ENCODE data around the gene FSD1.

Gene FSD1

DNA sequence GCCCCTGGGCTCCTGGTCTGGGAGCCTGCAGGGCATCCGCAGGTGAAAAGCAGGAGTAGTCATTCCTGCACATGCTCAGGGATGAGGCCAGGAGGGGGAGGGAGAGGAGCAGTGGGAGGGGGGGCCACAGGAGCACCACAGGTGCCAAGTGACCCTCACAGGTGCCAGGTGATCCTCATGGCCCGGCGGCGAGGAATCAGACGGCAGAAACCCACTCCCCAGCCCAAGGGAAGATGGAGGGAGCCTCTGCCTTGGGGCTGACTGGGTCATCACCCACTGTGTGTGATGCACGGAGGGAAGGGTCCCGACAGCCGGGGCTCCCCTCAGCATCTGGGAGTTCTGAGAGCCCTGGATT is 68.6 kb downstream of the FSD1 start:
- no peak overlapping the region for H3K4me2 ChIP-seq (ENCODE audit: insufficient read depth, low read length)
- H3K27ac ChIP-seq (ENCODE audit: low read length) = no peak overlapping the region
- no peak for TF ChIP-seq EZH2 (IDR thresholded peaks at IDR 0.05; ENCODE audit: borderline replicate concordance, low read depth, low read length, severe bottlenecking)
- TF ChIP-seq, protein P1, sequence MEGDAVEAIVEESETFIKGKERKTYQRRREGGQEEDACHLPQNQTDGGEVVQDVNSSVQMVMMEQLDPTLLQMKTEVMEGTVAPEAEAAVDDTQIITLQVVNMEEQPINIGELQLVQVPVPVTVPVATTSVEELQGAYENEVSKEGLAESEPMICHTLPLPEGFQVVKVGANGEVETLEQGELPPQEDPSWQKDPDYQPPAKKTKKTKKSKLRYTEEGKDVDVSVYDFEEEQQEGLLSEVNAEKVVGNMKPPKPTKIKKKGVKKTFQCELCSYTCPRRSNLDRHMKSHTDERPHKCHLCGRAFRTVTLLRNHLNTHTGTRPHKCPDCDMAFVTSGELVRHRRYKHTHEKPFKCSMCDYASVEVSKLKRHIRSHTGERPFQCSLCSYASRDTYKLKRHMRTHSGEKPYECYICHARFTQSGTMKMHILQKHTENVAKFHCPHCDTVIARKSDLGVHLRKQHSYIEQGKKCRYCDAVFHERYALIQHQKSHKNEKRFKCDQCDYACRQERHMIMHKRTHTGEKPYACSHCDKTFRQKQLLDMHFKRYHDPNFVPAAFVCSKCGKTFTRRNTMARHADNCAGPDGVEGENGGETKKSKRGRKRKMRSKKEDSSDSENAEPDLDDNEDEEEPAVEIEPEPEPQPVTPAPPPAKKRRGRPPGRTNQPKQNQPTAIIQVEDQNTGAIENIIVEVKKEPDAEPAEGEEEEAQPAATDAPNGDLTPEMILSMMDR (IDR thresholded peaks at IDR 0.05; ENCODE audit: borderline replicate concordance, extremely low read depth, low read length, poor library complexity, severe bottlenecking) = no peak
- no peaks in the 10 kb centered on the region for H3K27me3 ChIP-seq (ENCODE audit: insufficient read depth, low read length, poor library complexity)
- H3K4me1 ChIP-seq (ENCODE audit: insufficient read depth, low read length) = no peaks in the 10 kb centered on the region; the same call in 1 of the 2 replicates
- H4K20me1 ChIP-seq (ENCODE audit: insufficient read depth, low read length) = peaks cover 90% of the 10 kb centered on the region
- H3K79me2 ChIP-seq (ENCODE audit: insufficient read depth, low read length) = peaks cover 95% of the 10 kb centered on the region
- H3K9me3 ChIP-seq (ENCODE audit: insufficient read depth, low read length, severe bottlenecking) = no peaks in the 10 kb centered on the region
- DNase-seq = no peak
- H3K4me3 ChIP-seq (ENCODE audit: low read depth in 1 of 2, low read length in 2 of 2) = no peak overlapping the region
- no peak overlapping the region for H2AFZ ChIP-seq (ENCODE audit: low read depth, low read length)
- no peak overlapping the region for H3K9ac ChIP-seq (ENCODE audit: low read depth, low read length)
- no peak for ATAC-seq (ENCODE audit: insufficient read depth, low read depth)
- H3K36me3 ChIP-seq (ENCODE audit: insufficient read depth, low read length) = peaks cover 19% of the 10 kb centered on the region
